Immature natural killer cell (primary cell): ENCODE results near the gene INF2. TPM values are rescaled to one million over a fixed set of nuclear protein-coding genes. Genes with fewer than 3 reads are reported as not detected.
A peak's percentile ranks its signal among the peaks of the same experiment; 100 is the strongest.

Experiments
- DNase-seq, 3 donors: peaks; one replicate each; pipeline ENCODE4 v3.0.0; 2022; ENCODE audit warnings: mixed read lengths in 1 of 3
- H3K27ac Mint-ChIP-seq, 6 donors: one replicate each; pipeline ENCODE4 v1.8.0; 2020; ENCODE audit warnings: mixed read lengths in 6 of 6, mild to moderate bottlenecking in 5 of 6, inconsistent platforms in 4 of 6, moderate library complexity in 3 of 6
- H3K27me3 Mint-ChIP-seq, 3 donors: one replicate each; pipeline ENCODE4 v1.8.0; 2020 to 2021; ENCODE audit warnings: low read depth in 3 of 3, mild to moderate bottlenecking in 3 of 3, mixed read lengths in 3 of 3, moderate library complexity in 3 of 3, inconsistent platforms in 1 of 3
- H3K36me3 Mint-ChIP-seq, 3 donors: one replicate each; pipeline ENCODE4 v1.8.0; 2020; ENCODE audit warnings: mixed read lengths in 3 of 3, inconsistent platforms in 2 of 3, mild to moderate bottlenecking in 2 of 3
- H3K4me1 Mint-ChIP-seq, 2 donors: one replicate each; pipeline ENCODE4 v1.8.0; 2020; ENCODE audit warnings: inconsistent platforms in 2 of 2, mild to moderate bottlenecking in 2 of 2, mixed read lengths in 2 of 2, moderate library complexity in 1 of 2
- H3K4me3 Mint-ChIP-seq, 5 donors: one replicate each; pipeline ENCODE4 v1.8.0; 2020; ENCODE audit warnings: mild to moderate bottlenecking in 5 of 5, mixed read lengths in 5 of 5, inconsistent platforms in 3 of 5, moderate library complexity in 3 of 5
- H3K9me3 Mint-ChIP-seq, 6 donors: one replicate each; pipeline ENCODE4 v1.8.0; 2020; ENCODE audit warnings: mild to moderate bottlenecking in 6 of 6, mixed read lengths in 6 of 6, inconsistent platforms in 4 of 6, moderate library complexity in 3 of 6
- polyA plus RNA-seq, 3 donors: library from polyadenylated mRNA; unstranded; fragments of 300-500 nt; fragmentation: Illumina TruSeq; gene quantifications; one replicate each; pipeline ENCODE4 v1.2.3, GENCODE V29; 2021

The INF2 gene
- polyA plus RNA-seq, 3 donors from 2014 or later: 1.5 to 2.5 TPM; not detected in 1

- Mint-ChIP-seq H3K4me1 (peaks cover 15 to 17% of the 10 kb centered on the region in 2 donors), H3K4me3 (no peak overlapping the region), H3K27me3 (peaks cover 0 to 4% (median 1%) of the 10 kb centered on the region in 3 donors), H3K36me3 (no peaks in the 10 kb centered on the region), H3K27ac (no peak overlapping the region), H3K9me3 (no peaks in the 10 kb centered on the region)
- no peak for DNase-seq
These were observed 5.0 kb upstream of the INF2 start for GRCh38 chr14:104684449-104684821.

- H3K4me1 Mint-ChIP-seq: peaks cover 15 to 18% of the 10 kb centered on the region in 2 donors
- no peak overlapping the region for H3K4me3 Mint-ChIP-seq
- H3K9me3 Mint-ChIP-seq: no peaks in the 10 kb centered on the region
- DNase-seq: no peak
- H3K36me3 Mint-ChIP-seq: no peaks in the 10 kb centered on the region
- peaks cover 0 to 2% (median 1%) of the 10 kb centered on the region in 3 donors for H3K27me3 Mint-ChIP-seq
- no peak overlapping the region for H3K27ac Mint-ChIP-seq
These were observed 4.0 kb upstream of the INF2 start for GRCh38 chr14:104685216-104685997.

GRCh38 chr14:104685998-104686610 is 3.3 kb upstream of the INF2 start:
- H3K9me3 Mint-ChIP-seq: no peaks in the 10 kb centered on the region
- peak overlapping the region in 2 of 5 donors; percentile 8 to 32 for H3K4me3 Mint-ChIP-seq
- no peak overlapping the region for H3K27ac Mint-ChIP-seq
- peaks cover 15 to 21% of the 10 kb centered on the region in 2 donors for H3K4me1 Mint-ChIP-seq
- no peaks in the 10 kb centered on the region for H3K36me3 Mint-ChIP-seq
- peaks cover 0 to 2% (median 1%) of the 10 kb centered on the region in 3 donors for H3K27me3 Mint-ChIP-seq
- no peak for DNase-seq

GRCh38 chr14:104686624-104687517 is 2.5 kb upstream of the INF2 start:
- Mint-ChIP-seq H3K9me3 (no peaks in the 10 kb centered on the region), H3K27me3 (peaks cover 0 to 2% (median 1%) of the 10 kb centered on the region in 3 donors), H3K4me1 (peaks cover 15 to 24% of the 10 kb centered on the region in 2 donors), H3K4me3 (peak overlapping the region in 4 of 5 donors; percentile 8 to 36 (median 28)), H3K36me3 (no peaks in the 10 kb centered on the region), H3K27ac (peak overlapping the region in 1 of 6 donors; percentile 71)
- DNase-seq: no peak

- no peaks in the 10 kb centered on the region for H3K36me3 Mint-ChIP-seq
- H3K4me3 Mint-ChIP-seq: peak overlapping the region in 2 of 5 donors; percentile 36 to 67
- peaks cover 15 to 24% of the 10 kb centered on the region in 2 donors for H3K4me1 Mint-ChIP-seq
- no peak overlapping the region for H3K27ac Mint-ChIP-seq
- no peak for DNase-seq
- peaks cover 0 to 1% (median 0%) of the 10 kb centered on the region in 3 donors for H3K27me3 Mint-ChIP-seq
- no peaks in the 10 kb centered on the region for H3K9me3 Mint-ChIP-seq
These were observed 1.6 kb upstream of the INF2 start for GRCh38 chr14:104687601-104688504.

- H3K4me1 Mint-ChIP-seq: peaks cover 15 to 24% of the 10 kb centered on the region in 2 donors
- DNase-seq: no peak
- H3K27ac Mint-ChIP-seq: no peak overlapping the region
- peak overlapping the region in 3 of 5 donors; percentile 13 to 58 (median 57) for H3K4me3 Mint-ChIP-seq
- no peaks in the 10 kb centered on the region for H3K36me3 Mint-ChIP-seq
- H3K9me3 Mint-ChIP-seq: no peaks in the 10 kb centered on the region
- peaks cover 0 to 1% (median 0%) of the 10 kb centered on the region in 3 donors for H3K27me3 Mint-ChIP-seq
These were observed 811 bp upstream of the INF2 start for GRCh38 chr14:104688505-104689108.

GRCh38 chr14:104689881-104690711 is 678 bp downstream of the INF2 start:
- no peaks in the 10 kb centered on the region for H3K36me3 Mint-ChIP-seq
- no peaks in the 10 kb centered on the region for H3K9me3 Mint-ChIP-seq
- DNase-seq: no peak
- H3K27me3 Mint-ChIP-seq: peaks cover 0 to 1% (median 0%) of the 10 kb centered on the region in 3 donors
- peaks cover 10 to 33% of the 10 kb centered on the region in 2 donors for H3K4me1 Mint-ChIP-seq
- peak overlapping the region in 4 of 5 donors; percentile 23 to 74 (median 58) for H3K4me3 Mint-ChIP-seq
- no peak overlapping the region for H3K27ac Mint-ChIP-seq

GRCh38 chr14:104690861-104691455 is 1.5 kb downstream of the INF2 start:
- Mint-ChIP-seq H3K27ac (peak overlapping the region in 1 of 6 donors; percentile 7), H3K4me1 (peaks cover 17 to 40% of the 10 kb centered on the region in 2 donors), H3K36me3 (no peaks in the 10 kb centered on the region), H3K27me3 (no peaks in the 10 kb centered on the region), H3K4me3 (peak overlapping the region in 4 of 5 donors; percentile 32 to 74 (median 48)), H3K9me3 (no peaks in the 10 kb centered on the region)
- DNase-seq: no peak

GRCh38 chr14:104691546-104692260 is 2.3 kb downstream of the INF2 start:
- Mint-ChIP-seq H3K27ac (peak overlapping the region in 1 of 6 donors; percentile 7), H3K36me3 (no peaks in the 10 kb centered on the region)

GRCh38 chr14:104692261-104692938 is 3.0 kb downstream of the INF2 start:
- Mint-ChIP-seq H3K27me3 (no peaks in the 10 kb centered on the region), H3K4me1 (peaks cover 13 to 33% of the 10 kb centered on the region in 2 donors), H3K36me3 (no peaks in the 10 kb centered on the region), H3K27ac (no peak overlapping the region), H3K9me3 (no peaks in the 10 kb centered on the region), H3K4me3 (no peak overlapping the region)
- DNase-seq: no peak

More at GRCh38 chr14:104691546-104692260, 2.3 kb downstream of the INF2 start:
- Mint-ChIP-seq H3K4me3 (peak overlapping the region in 1 of 5 donors; percentile 45), H3K27me3 (no peaks in the 10 kb centered on the region), H3K9me3 (no peaks in the 10 kb centered on the region), H3K4me1 (peaks cover 20 to 40% of the 10 kb centered on the region in 2 donors)
- no peak for DNase-seq

- DNase-seq: no peak
- no peaks in the 10 kb centered on the region for H3K27me3 Mint-ChIP-seq
- no peaks in the 10 kb centered on the region for H3K36me3 Mint-ChIP-seq
- no peak overlapping the region for H3K4me3 Mint-ChIP-seq
- H3K27ac Mint-ChIP-seq: no peak overlapping the region
- no peaks in the 10 kb centered on the region for H3K9me3 Mint-ChIP-seq
- H3K4me1 Mint-ChIP-seq: peaks cover 11 to 29% of the 10 kb centered on the region in 2 donors
These were observed 3.5 kb downstream of the INF2 start for GRCh38 chr14:104692939-104693315.
